Karpas-422 (cell line): ENCODE data around the gene DCANP1. TPM values are rescaled to one million over a fixed set of nuclear protein-coding genes. Genes with fewer than 3 reads are reported as not detected.

Source experiments
- DNase-seq: peaks from one replicate; pipeline ENCODE4 v3.0.0-alpha.2; 2015
- H2AFZ ChIP-seq: fragments of 200-600 bp; sonication (generic); 2 replicates; pipeline ENCODE4 v1.6.1; 2014; ENCODE audit warnings: antibody characterized with exemption, low read length, mixed read lengths
- H3K27ac ChIP-seq: fragments of 200-600 bp; sonication (generic); 2 replicates; pipeline ENCODE4 v1.5.1; 2014; ENCODE audit warnings: mild to moderate bottlenecking, low read length, moderate library complexity
- H3K27me3 ChIP-seq: fragments of 200-600 bp; sonication (generic); 2 replicates; pipeline ENCODE4 v1.6.1; 2014; ENCODE audit warnings: low read length, mixed read lengths
- H3K36me3 ChIP-seq: fragments of 200-600 bp; sonication (generic); 2 replicates; pipeline ENCODE4 v1.6.1; 2014; ENCODE audit warnings: low read length, mixed read lengths; ENCODE audit not compliant: insufficient read depth
- H3K4me1 ChIP-seq: fragments of 200-600 bp; sonication (generic); 2 replicates; pipeline ENCODE4 v1.6.1; 2014; ENCODE audit warnings: mild to moderate bottlenecking, low read length, mixed read lengths
- H3K4me2 ChIP-seq: fragments of 200-600 bp; sonication (generic); 2 replicates; pipeline ENCODE4 v1.6.1; 2014; ENCODE audit warnings: low read length, low read depth, mild to moderate bottlenecking; ENCODE audit not compliant: poor library complexity, severe bottlenecking
- H3K4me3 ChIP-seq: fragments of 200-600 bp; sonication (generic); 2 replicates; pipeline ENCODE4 v1.5.1; 2014; ENCODE audit warnings: mild to moderate bottlenecking, antibody characterized with exemption, low read length, mixed read lengths
- H3K79me2 ChIP-seq: fragments of 200-600 bp; sonication (generic); 2 replicates; pipeline ENCODE4 v1.6.1; 2014; ENCODE audit warnings: mild to moderate bottlenecking, low read length, mixed read lengths
- H3K9ac ChIP-seq: fragments of 200-600 bp; sonication (generic); 2 replicates; pipeline ENCODE4 v1.6.0; 2014; ENCODE audit warnings: low read length
- H3K9me2 ChIP-seq: fragments of 200-600 bp; sonication (generic), shearing (Covaris generic); replicated peaks from 2 replicates; pipeline ENCODE4 v1.6.0; 2014; ENCODE audit warnings: mild to moderate bottlenecking, low read length, moderate library complexity; ENCODE audit not compliant: insufficient read depth
- H3K9me3 ChIP-seq: fragments of 300-700, 200-600 bp; sonication (generic); 2 replicates; pipeline ENCODE4 v1.6.1; 2014; ENCODE audit warnings: low read length, mixed read lengths
- H4K20me1 ChIP-seq: fragments of 200-600 bp; sonication (generic); 2 replicates; pipeline ENCODE4 v1.6.1; 2014; ENCODE audit warnings: mild to moderate bottlenecking, antibody characterized with exemption, low read length, low read depth; ENCODE audit not compliant: insufficient read depth
- total RNA-seq: library from RNA; depleted of rRNA; stranded (reverse); fragments of >200 nt; shearing (Covaris generic); gene quantifications from 2 replicates; pipeline ENCODE4 v1.2.3, GENCODE V29; 2014; ENCODE audit warnings: low replicate concordance

Gene DCANP1
- total RNA-seq, 1 experiment from 2014 or later: not detected

DNA sequence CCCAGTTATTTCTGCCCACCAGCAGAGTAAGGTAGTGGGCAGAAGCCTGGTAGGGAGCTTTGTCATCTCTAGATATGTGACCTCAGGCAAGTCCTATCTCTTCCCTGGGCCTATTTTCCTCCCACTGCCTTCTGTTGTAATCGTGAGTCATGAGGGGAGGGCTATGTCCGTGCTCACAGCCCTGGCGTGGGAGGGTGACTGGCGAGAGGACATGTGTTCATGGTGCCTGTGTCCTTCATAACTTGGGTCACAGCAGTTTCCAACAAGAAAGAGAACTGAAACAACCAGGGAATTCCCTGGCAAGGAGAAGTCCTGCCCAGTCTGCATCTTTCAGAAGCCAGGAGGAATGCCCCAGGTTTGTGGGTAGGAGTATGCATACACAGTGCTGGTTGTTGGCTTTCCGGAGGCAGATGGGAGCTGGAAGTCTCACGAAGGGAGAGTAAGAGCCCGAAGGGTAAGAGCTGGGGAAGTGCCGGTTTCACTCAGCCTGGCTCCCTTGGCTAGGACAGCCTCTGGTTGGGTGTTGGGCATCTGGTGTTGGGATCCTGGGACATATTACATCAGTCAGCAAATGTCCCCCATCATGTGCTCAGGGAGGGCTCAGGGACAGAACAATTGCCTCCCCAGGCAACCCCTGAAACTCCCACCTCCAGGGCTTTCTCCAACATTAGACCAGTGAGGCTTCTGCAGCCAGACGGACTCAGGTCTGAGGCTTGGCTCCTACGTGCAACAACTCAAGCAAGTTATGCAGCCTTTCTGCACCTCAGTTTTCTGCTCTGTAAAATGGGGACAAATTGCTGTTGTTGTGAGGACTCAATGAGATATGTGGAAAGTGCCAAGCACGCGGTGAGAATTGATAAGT is 9.3 kb upstream of the DCANP1 start:
- no peak overlapping the region for H3K4me2 ChIP-seq
- DNase-seq: no peak
- no peaks in the 10 kb centered on the region for H3K36me3 ChIP-seq

DNA sequence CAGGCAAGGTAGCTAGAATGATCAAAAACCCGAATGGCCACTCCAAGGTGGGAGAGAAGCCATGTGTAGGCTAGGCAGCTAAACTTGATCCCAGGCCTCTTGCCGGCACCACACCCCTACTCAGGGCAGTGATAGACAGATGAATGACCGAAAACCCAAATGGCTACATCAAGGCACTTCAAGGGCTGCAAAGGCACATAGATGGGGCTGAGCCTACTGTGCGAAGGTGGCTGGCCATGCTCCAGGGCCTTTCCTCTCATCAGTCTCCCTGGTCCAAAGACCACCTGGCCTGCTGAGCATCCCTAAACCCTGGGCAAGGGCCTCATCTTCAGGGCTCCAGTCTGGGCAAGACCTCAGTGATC is 8.7 kb upstream of the DCANP1 start:
- H3K4me1 ChIP-seq: no peaks in the 10 kb centered on the region
- H3K4me2 ChIP-seq: no peak overlapping the region
- no peaks in the 10 kb centered on the region for H3K9me3 ChIP-seq
- H3K9me2 ChIP-seq: no peaks in the 10 kb centered on the region
- no peaks in the 10 kb centered on the region for H4K20me1 ChIP-seq
- H3K9ac ChIP-seq: no peak overlapping the region
- H3K36me3 ChIP-seq: no peaks in the 10 kb centered on the region
- DNase-seq: no peak
- no peaks in the 10 kb centered on the region for H3K27me3 ChIP-seq
- no peak overlapping the region for H2AFZ ChIP-seq
- H3K79me2 ChIP-seq: no peaks in the 10 kb centered on the region
- H3K27ac ChIP-seq: no peak overlapping the region
- H3K4me3 ChIP-seq: no peak overlapping the region

More for the DNA sequence above, 9.3 kb upstream of the DCANP1 start:
- Histone ChIP-seq H3K4me1 (no peaks in the 10 kb centered on the region), H3K9me2 (no peaks in the 10 kb centered on the region), H3K9ac (no peak overlapping the region), H3K79me2 (no peaks in the 10 kb centered on the region), H3K9me3 (no peaks in the 10 kb centered on the region), H4K20me1 (no peaks in the 10 kb centered on the region), H3K4me3 (no peak overlapping the region), H2AFZ (no peak overlapping the region), H3K27me3 (no peaks in the 10 kb centered on the region), H3K27ac (no peak overlapping the region)

DNA sequence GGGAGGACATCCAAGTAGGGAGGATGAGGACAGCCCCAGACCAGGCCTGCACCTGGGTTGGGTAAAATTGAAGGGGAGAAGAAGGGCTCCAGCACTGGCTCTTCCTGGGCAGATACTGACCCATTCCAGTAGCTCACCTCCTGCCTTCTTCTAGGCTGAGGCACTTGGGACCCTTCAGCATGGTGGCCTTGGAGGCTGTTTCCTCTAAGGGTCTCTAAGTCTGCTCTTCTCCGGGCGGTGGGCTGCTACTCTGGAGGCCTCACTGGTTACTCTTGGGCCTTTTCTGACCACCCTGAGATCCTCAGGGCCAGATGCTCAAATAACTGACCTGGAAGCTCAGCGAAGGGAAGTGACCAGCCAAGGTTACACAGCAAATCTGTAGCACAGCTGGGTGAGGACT is 7.8 kb upstream of the DCANP1 start:
- Histone ChIP-seq H3K9me2 (no peaks in the 10 kb centered on the region), H3K4me2 (no peak overlapping the region), H3K4me1 (no peaks in the 10 kb centered on the region), H4K20me1 (no peaks in the 10 kb centered on the region), H2AFZ (no peak overlapping the region), H3K4me3 (no peak overlapping the region), H3K9me3 (no peaks in the 10 kb centered on the region), H3K27ac (no peak overlapping the region), H3K36me3 (no peaks in the 10 kb centered on the region), H3K9ac (no peak overlapping the region), H3K79me2 (no peaks in the 10 kb centered on the region), H3K27me3 (no peaks in the 10 kb centered on the region)
- no peak for DNase-seq

DNA sequence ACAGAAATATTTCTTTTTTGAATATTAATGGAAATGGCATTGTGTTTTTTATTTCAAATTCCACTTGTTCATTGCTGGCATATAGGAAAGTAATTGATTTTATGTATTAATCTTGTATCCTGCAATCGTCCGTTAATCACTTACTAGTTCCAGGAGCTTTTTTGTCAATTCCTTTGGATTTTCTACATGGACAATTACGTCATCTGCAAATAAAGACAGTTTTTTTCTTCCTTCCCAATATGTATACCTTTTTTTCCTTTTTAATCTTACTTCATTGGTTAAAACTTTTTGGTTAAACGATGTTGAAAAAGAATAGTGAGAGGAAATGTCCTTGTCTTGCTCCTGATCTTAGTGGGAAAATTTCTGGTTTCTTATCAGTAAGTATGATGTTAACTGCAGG is 6.5 kb upstream of the DCANP1 start:
- H2AFZ ChIP-seq: no peak overlapping the region
- H3K36me3 ChIP-seq: no peaks in the 10 kb centered on the region
- H3K4me1 ChIP-seq: no peaks in the 10 kb centered on the region
- no peaks in the 10 kb centered on the region for H3K9me3 ChIP-seq
- H3K27me3 ChIP-seq: no peaks in the 10 kb centered on the region
- no peak overlapping the region for H3K4me3 ChIP-seq
- H4K20me1 ChIP-seq: no peaks in the 10 kb centered on the region
- no peak overlapping the region for H3K4me2 ChIP-seq
- no peak overlapping the region for H3K27ac ChIP-seq
- no peaks in the 10 kb centered on the region for H3K9me2 ChIP-seq
- DNase-seq: no peak
- H3K79me2 ChIP-seq: no peaks in the 10 kb centered on the region
- no peak overlapping the region for H3K9ac ChIP-seq

DNA sequence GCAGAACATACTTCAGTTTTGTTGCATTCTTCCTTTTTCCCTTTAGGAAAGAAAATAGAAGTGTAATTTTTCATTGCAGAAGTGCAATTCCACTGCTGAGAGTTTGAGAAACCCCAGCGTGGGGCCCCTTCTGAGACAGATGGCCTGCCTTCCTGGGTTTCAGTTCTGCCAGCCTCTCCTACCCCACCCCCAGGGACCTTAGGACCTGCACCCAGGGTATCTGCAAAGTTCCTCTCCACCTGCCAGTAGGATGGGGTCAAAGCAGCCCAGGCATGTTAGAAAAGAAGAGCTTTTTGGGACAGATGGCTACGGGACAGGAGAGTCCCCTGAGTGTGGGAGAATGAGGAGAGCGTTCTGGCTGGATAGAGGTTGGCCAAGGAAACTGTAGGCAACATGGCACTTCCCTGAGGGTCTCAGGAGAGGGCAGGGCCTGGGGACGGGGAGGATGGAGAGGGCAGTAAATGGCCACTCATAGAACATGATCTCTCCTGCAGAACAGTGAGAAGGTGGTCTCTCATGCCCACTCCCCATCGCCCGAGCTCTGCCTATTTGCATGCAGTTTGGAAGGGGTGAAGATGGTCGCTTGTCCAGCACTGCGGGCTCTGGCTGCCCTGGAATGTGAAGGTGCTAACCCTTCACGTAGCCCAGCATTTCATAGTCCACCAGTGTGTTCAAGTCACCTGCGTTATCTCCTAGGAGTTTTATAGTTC is 5.3 kb upstream of the DCANP1 start, which contains the start of gene TIFAB:
TIFAB (minus strand) TSS at position 31 of the 710 bp plus-strand sequence. CDS start 2,412 bp downstream, outside the sequence.
- H3K79me2 ChIP-seq: no peaks in the 10 kb centered on the region
- H3K4me1 ChIP-seq: no peaks in the 10 kb centered on the region
- no peak within 1 kb of the TSS for H3K4me2 ChIP-seq
- H3K4me3 ChIP-seq: no peak within 1 kb of the TSS
- no peaks in the 10 kb centered on the region for H4K20me1 ChIP-seq
- no peaks in the 10 kb centered on the region for H3K9me3 ChIP-seq
- no peak for DNase-seq
- no peak within 1 kb of the TSS for H2AFZ ChIP-seq
- H3K36me3 ChIP-seq: no peaks in the 10 kb centered on the region
- H3K9ac ChIP-seq: no peak within 1 kb of the TSS
- no peaks in the 10 kb centered on the region for H3K27me3 ChIP-seq
- H3K27ac ChIP-seq: no peak within 1 kb of the TSS
- H3K9me2 ChIP-seq: no peaks in the 10 kb centered on the region

DNA sequence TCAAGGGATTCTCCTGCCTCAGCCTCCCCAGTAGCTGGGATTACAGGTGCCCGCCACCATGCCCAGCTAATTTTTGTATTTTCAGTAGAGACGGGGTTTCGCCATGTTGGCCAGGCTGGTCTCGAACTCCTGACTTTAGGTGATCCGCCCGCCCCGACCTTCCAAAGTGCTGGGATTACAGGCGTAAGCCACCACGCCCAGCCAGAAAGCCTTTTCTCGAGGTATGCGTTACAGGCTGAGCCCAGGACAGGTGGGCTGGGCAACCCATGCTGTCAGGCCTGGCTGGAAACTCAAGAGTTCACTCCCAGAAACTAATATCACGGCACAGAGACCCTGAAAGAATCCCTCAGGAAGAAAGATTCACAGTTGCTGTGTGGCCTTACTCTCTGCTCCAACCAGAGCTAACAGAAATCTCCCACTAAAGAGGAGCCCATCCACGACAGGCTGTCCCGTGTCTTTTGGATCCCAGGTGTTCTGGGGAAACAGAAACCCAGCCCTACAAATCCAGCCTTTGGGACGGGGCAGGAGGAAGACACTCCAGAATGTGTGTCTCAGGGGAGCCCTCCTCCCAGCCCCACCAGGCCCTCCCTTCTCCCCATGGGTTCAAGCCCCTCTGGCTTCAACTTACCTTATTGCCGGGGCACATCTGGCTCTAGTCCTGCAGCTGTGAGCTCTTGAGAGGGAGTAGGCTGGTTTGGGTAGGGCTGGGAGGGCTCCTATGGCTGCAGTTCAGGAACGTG is 4.6 kb upstream of the DCANP1 start:
- H3K4me3 ChIP-seq: no peak overlapping the region
- H3K9ac ChIP-seq: no peak overlapping the region
- no peaks in the 10 kb centered on the region for H3K36me3 ChIP-seq
- no peaks in the 10 kb centered on the region for H4K20me1 ChIP-seq
- no peaks in the 10 kb centered on the region for H3K9me3 ChIP-seq
- no peak overlapping the region for H2AFZ ChIP-seq
- no peak overlapping the region for H3K4me2 ChIP-seq
- no peaks in the 10 kb centered on the region for H3K4me1 ChIP-seq
- no peaks in the 10 kb centered on the region for H3K9me2 ChIP-seq
- no peak for DNase-seq
- no peaks in the 10 kb centered on the region for H3K79me2 ChIP-seq
- H3K27ac ChIP-seq: no peak overlapping the region
- no peaks in the 10 kb centered on the region for H3K27me3 ChIP-seq

DNA sequence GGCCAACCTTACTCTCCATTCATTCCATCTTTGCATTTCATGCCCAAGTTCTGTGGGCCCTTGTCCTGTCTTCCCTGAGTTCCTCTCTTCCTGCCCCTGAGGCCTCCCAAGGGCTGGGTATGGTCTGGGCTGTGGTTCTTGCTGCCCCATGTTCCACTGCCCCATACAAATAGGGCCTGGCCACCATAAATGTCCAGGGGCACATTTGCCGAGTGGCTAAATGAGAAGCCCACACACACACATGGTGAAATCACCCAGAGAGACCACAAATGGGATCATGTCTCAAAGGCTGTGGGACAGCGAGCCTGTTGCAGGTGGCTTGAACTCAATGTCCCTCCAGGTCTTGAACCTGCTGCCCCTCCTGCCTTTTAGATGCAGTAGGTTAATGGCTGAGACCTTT is 3.8 kb upstream of the DCANP1 start:
- no peaks in the 10 kb centered on the region for H4K20me1 ChIP-seq
- no peak overlapping the region for H2AFZ ChIP-seq
- H3K27me3 ChIP-seq: no peaks in the 10 kb centered on the region
- H3K9me3 ChIP-seq: no peaks in the 10 kb centered on the region
- H3K4me2 ChIP-seq: no peak overlapping the region
- H3K4me1 ChIP-seq: no peaks in the 10 kb centered on the region
- no peak overlapping the region for H3K9ac ChIP-seq
- H3K9me2 ChIP-seq: no peaks in the 10 kb centered on the region
- no peaks in the 10 kb centered on the region for H3K79me2 ChIP-seq
- no peak overlapping the region for H3K27ac ChIP-seq
- no peak for DNase-seq
- H3K4me3 ChIP-seq: no peak overlapping the region
- no peaks in the 10 kb centered on the region for H3K36me3 ChIP-seq

DNA sequence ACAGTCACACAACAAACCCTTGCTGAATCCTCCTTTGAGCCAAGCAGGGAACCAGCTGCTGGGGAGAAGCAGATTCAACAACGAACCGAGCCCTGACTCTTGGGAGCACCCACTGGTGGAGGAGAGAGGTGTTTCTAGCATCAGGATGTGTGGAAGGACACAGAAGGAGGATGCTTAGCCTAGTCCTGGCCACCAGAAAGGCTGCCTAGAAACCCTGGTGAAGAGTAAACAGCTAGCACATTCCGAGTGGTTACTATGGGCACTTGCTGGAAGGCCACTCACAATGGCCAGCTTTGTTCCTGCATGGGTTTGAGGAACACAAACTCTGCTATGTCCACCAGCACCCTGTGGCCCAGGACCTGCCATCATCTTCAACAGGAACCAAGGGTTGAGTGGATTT is 3.2 kb upstream of the DCANP1 start:
- Histone ChIP-seq H3K9me3 (no peaks in the 10 kb centered on the region), H3K4me3 (no peak overlapping the region), H2AFZ (no peak overlapping the region), H3K36me3 (no peaks in the 10 kb centered on the region), H3K9ac (no peak overlapping the region), H3K4me1 (no peaks in the 10 kb centered on the region), H3K9me2 (no peaks in the 10 kb centered on the region), H3K27me3 (no peaks in the 10 kb centered on the region), H3K27ac (no peak overlapping the region), H4K20me1 (no peaks in the 10 kb centered on the region), H3K79me2 (no peaks in the 10 kb centered on the region), H3K4me2 (no peak overlapping the region)
- DNase-seq: no peak
